Measurements from ENCODE around the gene NMT2.

- TF ChIP-seq POLR2A (IDR thresholded peaks at IDR 0.05) (no peak), CTCF (IDR thresholded peaks at IDR 0.05) (no peak), POLR2AphosphoS5 (IDR thresholded peaks at IDR 0.05) (peak in 2 of 3 donors; percentile 25 to 77), EP300 (IDR thresholded peaks at IDR 0.05) (no peak)
Measured at GRCh38 chr10:15168786-15169554, 477 bp upstream of the NMT2 start.
